Measurements from ENCODE around the gene SLC6A6. TPM values are rescaled to one million over a fixed set of nuclear protein-coding genes. Genes with fewer than 3 reads are reported as not detected.
A peak's percentile ranks its signal among the peaks of the same experiment; 100 is the strongest.

Gene SLC6A6
- total and polyA plus RNA-seq, 2 donors from 2014 or later: 7.1 to 64.0 TPM

DNA sequence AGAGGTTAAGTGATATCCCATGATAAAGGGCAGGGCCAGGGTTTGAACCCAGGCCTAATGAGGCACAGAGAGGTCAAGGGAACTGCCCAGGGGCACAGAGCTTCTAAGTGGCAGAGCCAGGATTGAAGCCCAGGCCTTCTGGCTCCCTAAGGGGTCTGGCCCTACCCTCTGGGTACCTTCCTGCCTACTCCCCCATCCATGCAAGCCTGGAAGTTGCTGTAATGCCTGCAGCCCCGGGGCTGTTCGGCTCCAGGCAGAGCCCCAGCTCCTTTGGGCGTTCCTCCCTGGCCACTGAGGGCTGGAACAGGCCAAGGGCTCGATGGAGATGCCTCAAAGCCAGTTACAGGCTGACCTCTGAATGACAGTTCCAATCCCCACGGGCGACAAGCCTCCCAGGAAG, 133.2 kb downstream of the SLC6A6 start:
- no peak overlapping the region for H3K9ac ChIP-seq (ENCODE audit: low read length in 3 of 3)
- no peak for FAIRE-seq
- intact Hi-C loops (cut with DNase I): no loop called here
- no peak for TF ChIP-seq CTCF (IDR thresholded peaks at IDR 0.05; ENCODE audit: borderline replicate concordance, extremely low read depth, insufficient read depth)
- H3K9me3 ChIP-seq (ENCODE audit: control insufficient read depth in 2 of 3, insufficient read depth in 1 of 3, low read length in 3 of 3): no peaks in the 10 kb centered on the region
- H3K4me3 ChIP-seq (ENCODE audit: low read length in 3 of 3): no peak overlapping the region
- no peaks in the 10 kb centered on the region for H3K36me3 ChIP-seq (ENCODE audit: control insufficient read depth in 2 of 3, insufficient read depth in 3 of 3, low read length in 3 of 3)
- H3K4me1 ChIP-seq (ENCODE audit: control insufficient read depth in 2 of 3, insufficient read depth in 2 of 3, low read depth in 1 of 3, low read length in 3 of 3): no peaks in the 10 kb centered on the region
- H3K27me3 ChIP-seq (ENCODE audit: control insufficient read depth, insufficient read depth, low read length): no peaks in the 10 kb centered on the region
- no peak overlapping the region for H3K27ac ChIP-seq (ENCODE audit: low read depth in 2 of 2, low read length in 2 of 2)
- DNase-seq: peak in 1 of 5 donors; percentile 23

GRCh38 chr3:14536055-14536815, 133.8 kb downstream of the SLC6A6 start:
- no peak for FAIRE-seq
- peak in 1 of 5 donors; percentile 46 for DNase-seq
- Histone ChIP-seq H3K4me3 (ENCODE audit: low read length in 3 of 3) (no peak overlapping the region), H3K4me1 (ENCODE audit: control insufficient read depth in 2 of 3, insufficient read depth in 2 of 3, low read depth in 1 of 3, low read length in 3 of 3) (no peaks in the 10 kb centered on the region), H3K9me3 (ENCODE audit: control insufficient read depth in 2 of 3, insufficient read depth in 1 of 3, low read length in 3 of 3) (no peaks in the 10 kb centered on the region), H3K9ac (ENCODE audit: low read length in 3 of 3) (no peak overlapping the region), H3K36me3 (ENCODE audit: control insufficient read depth in 2 of 3, insufficient read depth in 3 of 3, low read length in 3 of 3) (no peaks in the 10 kb centered on the region), H3K27ac (ENCODE audit: low read depth in 2 of 2, low read length in 2 of 2) (no peak overlapping the region), H3K27me3 (ENCODE audit: control insufficient read depth, insufficient read depth, low read length) (no peaks in the 10 kb centered on the region)
- TF ChIP-seq CTCF (IDR thresholded peaks at IDR 0.05; ENCODE audit: borderline replicate concordance, extremely low read depth, insufficient read depth): no peak
- intact Hi-C loops (cut with DNase I): no loop called here

DNA sequence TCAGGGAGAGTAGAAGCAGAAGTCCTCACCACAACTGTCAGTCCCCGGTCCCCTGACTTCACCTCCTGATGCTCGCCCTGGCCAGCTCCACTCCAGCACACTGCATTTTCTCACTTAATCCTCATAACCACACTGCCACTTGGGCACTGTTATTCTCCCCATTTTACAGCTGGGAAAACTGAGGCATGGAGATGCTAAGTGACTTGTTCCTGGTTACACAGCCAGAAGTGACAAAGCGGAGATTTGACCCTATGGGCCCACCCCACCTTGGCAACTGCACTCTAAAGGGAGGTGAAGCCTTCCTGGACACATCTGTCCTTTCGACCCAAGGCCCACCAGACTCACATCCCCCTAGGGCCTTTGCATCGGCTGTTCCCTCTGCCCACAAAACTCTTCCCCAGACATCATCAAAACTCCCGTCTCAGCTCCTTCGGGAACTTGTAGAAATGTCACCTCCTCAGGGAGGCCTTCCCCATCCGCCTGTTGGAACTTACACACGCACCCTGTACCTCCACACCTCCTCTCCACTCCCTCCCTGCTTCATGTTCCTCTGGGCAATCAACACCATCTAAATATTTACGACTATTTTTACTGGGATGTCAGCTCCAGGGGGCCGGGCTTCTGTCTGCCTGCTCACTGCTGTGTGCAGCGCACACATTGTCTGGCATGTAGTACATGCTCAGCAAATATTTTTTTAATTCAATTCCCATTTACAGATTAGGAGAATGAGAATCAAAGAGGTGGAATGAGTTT, 134.6 kb downstream of the SLC6A6 start:
- no peak overlapping the region for H3K27ac ChIP-seq (ENCODE audit: low read depth in 2 of 2, low read length in 2 of 2)
- H3K27me3 ChIP-seq (ENCODE audit: control insufficient read depth, insufficient read depth, low read length): no peaks in the 10 kb centered on the region
- DNase-seq: peak in 1 of 5 donors; percentile 37
- no peaks in the 10 kb centered on the region for H3K36me3 ChIP-seq (ENCODE audit: control insufficient read depth in 2 of 3, insufficient read depth in 3 of 3, low read length in 3 of 3)
- TF ChIP-seq CTCF (IDR thresholded peaks at IDR 0.05; ENCODE audit: borderline replicate concordance, extremely low read depth, insufficient read depth): no peak
- H3K4me1 ChIP-seq (ENCODE audit: control insufficient read depth in 2 of 3, insufficient read depth in 2 of 3, low read depth in 1 of 3, low read length in 3 of 3): no peaks in the 10 kb centered on the region
- FAIRE-seq: no peak
- intact Hi-C loops (cut with DNase I): no loop called here
- no peak overlapping the region for H3K9ac ChIP-seq (ENCODE audit: low read length in 3 of 3)
- H3K9me3 ChIP-seq (ENCODE audit: control insufficient read depth in 2 of 3, insufficient read depth in 1 of 3, low read length in 3 of 3): no peaks in the 10 kb centered on the region
- H3K4me3 ChIP-seq (ENCODE audit: low read length in 3 of 3): no peak overlapping the region

Data from kidney (tissue), 14 donors.